OCI-M2 (cell line): Measurements from ENCODE around the gene IMP4.

ENCODE experiments used
- DNase-seq: peaks from one replicate; lab custom pipeline; 2025; ENCODE audit not compliant: unreplicated experiment; lab: John Stamatoyannopoulos, UW

IMP4 gene

DNA sequence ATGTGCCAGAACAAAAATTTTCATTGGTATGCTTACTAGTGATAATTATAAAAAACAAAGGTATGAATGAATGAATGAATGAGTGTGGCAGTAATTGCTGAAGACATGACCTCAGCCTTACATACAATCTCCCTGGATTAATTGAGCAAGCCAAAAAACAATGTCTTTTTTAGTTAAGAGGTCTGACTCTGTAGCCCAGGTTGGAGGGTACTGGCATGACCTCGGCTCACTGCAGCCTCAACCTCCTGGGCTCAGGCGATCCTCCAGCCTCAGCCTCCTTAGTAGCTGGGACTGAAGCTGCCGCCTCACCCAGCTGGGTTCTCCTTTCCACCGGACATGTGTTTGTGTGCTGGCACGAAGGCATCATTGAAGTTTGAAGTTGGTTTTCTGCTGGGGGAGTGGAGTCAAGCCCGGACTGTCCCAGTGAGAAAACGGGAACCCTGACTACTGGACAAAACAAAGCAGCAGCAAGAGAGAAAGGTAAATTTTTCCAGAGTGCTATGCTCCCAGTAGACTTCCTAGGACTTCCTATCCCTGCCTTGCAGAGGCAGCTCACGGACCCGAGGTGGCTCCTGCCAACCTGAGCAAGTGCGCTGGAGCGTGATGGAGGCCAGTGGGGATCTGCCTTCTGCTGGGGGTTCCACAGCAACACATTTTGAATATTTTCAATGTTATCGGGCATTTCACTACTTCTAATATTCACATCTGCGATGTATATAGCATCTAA lies 6.4 kb upstream of the IMP4 start:
- DNase-seq = no peak

DNA sequence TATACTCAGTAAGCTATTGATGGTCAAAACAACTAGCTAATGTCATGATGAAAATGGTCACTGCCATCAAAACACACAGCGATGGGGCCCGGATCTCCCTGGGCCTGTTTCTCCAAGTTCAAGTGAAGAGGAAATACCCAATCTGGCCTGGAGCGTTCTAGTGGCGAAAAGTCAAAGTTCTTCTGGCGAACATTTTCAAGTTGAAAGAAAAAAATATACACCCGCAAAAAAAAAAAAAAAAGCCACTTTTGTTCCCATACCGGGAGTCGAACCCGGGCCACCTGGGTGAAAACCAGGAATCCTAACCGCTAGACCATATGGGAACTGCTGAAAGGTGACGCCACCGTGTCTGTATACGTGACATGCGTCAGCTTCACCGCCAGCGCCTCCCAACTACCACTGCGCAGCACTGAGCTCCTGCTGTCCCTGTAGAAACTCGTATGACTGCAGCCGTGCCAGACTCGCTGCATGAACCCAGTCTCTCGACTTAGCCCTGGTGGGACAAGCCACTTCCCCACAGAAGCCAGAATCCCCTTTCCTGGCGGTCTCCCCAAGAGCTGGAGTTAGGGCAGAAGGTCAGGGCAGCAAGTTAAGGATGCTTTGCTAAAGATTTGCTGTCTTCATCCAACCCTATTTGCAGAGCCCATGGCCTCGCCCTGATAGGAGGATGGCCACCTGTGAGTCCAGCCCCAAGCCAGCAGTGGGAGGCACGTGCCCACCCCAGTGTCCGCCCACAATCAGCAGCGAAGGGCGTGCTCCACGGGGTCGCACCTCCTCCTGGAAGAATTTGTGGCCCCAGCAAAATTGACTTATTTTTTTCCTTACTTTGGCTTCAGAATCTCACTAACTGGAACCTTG lies 5.6 kb upstream of the IMP4 start:
- no peak for DNase-seq

DNA sequence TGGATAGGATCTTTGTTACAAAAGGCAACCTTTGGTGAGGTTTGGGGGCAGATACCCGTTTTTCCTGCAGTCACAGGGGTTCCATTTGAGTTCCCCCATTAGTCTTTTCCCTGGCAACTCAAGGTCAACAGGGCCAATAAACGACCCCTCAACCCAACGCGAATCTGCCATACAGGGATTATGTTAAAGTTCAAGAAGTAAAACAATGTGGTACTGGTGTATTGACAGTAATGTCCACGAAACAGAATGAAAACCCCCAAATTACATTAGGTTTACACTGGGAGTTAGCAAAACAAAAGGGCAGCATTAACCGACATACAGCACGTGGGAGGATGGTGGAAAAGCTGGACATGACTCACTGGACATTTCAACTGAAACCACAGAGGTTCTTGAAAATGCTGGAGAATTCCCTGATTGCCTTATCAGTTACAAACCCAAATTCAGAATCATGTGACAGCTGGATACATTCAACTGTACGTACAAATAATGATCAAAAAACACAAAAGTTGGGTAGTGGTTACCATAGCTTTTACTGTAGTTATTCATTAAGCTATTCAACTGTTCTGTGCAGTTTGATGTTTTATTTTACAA lies 4.9 kb upstream of the IMP4 start:
- no peak for DNase-seq

DNA sequence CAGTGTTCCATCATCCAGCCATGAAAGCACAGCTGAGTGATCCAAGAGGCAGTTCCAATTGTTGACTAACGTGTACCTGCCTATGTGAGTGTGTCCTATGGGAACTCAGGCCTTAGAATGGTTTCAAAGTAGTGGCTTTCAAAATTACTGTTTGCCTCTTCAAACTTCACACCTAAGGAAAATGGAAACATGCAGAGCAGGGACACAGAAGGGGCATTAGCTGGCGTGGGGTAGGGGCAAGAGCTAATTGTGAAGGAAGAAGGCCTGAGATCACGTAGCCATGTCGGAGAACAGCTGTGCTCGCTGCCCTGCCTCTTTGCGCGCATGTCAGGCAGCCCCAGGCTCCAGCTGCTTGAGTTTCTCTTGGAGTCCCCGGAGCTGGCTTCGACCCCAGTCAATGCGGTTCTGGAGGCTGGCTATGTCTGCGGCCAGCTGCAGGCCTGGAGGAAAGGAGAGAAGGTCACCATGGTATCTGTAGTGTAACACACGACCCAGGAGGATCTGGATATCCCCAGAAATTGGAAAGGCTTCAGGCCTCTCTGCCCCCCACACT lies 3.8 kb upstream of the IMP4 start:
- no peak for DNase-seq

DNA sequence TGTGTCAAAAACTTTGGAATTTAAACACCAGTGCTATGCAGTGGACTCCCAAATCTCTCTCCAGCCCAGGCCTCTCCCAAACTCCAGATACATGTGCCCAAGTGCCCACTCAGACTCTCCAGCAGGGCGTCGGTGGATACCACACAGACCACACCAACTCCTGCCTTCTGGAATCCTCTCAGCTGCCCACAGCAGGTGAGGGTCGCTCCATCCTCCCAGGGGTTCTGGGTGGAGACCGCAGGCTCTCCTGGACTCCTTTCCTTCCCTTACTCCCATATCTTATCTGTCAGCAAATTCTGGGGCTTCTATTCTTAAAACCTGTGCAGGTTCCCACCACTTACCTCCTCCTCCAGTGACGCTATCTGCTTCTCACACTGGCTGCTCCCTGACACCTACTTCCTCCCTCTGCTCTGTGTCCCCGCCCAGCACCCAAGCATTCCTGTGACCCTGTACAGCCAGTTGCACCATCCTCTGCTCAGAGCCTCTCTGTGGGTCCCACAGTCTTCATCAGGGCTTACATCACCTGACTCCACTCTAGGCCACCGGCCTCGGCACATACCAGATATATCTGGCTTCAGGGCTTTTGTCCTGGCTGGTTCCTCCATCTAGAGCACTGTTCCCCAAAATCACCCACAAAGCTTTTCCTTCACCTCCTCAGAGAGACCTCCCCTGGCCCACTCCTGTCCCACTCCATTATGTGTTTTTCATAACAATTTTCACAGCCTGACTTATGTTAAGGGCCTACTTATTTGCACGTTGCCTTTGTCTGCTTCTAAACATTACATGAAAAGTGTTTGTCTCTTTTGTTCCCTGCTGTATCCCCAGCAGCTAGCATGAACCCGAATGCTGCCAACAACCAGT lies 2.6 kb upstream of the IMP4 start:
- no peak for DNase-seq

DNA sequence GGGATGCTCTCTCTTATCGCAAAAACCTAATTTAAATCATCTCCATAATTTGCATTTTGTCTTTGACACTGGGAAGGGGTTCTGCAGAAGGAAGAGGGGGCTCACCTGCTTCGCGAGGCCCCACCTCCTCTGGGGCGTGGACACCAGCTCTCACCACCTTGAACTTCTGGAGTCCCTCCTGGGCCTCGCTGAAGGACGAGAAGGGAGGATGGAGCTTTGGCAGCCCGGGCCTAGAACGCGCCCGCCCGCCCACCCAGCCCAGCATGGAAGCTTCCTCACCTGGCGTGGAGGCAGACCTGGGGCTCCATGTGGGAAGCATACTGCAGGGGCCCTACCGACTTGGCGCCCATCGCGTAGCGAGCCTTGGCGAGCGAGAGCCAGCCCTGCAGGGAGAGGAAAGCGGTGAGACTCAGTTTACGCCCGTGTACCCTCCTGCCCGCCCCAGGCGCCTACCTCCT lies 1.1 kb upstream of the IMP4 start:
- no peak for DNase-seq

DNA sequence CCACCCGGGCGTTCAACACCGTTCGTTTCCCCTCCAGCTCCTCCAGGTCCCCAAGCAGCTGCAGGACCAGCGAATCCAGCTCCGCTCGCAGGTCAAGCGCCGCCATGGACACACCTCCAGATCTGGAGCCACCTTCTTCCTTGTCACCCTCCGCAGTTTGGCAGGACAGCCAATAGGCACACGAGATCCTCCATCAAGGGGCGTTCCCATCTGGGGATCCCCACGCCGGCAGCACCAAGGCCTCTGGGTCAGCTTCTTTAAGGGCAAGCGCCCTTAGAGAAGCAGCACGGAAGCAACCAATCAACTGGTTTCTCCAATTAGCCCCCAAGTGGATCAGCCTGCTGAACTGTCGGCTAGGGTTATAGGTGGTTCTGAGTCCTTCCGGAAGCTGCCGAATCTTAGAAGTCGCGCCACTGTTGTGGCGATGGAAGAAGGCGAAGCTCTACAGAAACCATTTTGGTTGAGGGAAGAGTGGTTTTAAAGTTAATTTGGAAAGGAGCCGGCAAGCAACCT lies 621 bp upstream of the IMP4 start:
- peak; percentile 64 for DNase-seq

DNA sequence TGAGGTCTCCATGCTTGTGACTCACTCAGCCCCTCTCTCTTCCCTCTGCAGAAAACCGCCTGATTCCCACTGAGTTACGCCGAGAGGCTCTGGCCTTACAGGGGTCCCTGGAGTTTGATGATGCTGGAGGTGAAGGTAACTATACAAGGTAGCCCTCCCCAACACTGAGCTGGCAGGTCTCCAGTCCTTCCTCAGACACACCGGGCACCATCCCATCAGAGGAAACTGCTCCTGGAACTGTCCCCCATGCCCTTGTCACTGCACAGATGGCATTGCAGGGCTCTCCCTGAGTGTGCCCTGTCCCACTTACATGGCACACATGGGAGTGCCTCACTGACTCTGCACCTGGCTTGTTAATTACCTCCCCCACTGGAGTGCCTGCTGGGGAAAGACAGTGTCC lies 1.9 kb downstream of the IMP4 start:
- DNase-seq = no peak

DNA sequence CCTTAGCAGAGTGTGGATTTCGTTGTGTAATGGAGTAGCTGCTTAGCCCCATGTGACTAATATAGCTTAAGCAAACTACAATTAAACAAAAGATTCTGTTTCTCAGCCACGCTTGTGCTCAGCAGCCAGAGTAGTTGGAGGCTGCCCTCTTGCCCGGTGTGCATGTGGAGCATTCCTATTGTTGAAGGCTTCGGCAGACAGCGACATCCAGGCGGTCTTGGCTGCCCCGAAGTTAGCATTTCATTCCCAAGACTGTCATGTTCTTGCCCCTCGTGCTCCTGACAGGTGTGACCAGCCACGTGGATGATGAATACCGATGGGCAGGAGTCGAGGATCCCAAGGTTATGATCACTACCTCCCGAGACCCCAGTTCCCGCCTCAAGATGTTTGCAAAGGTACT lies 2.4 kb downstream of the IMP4 start:
- DNase-seq = no peak

DNA sequence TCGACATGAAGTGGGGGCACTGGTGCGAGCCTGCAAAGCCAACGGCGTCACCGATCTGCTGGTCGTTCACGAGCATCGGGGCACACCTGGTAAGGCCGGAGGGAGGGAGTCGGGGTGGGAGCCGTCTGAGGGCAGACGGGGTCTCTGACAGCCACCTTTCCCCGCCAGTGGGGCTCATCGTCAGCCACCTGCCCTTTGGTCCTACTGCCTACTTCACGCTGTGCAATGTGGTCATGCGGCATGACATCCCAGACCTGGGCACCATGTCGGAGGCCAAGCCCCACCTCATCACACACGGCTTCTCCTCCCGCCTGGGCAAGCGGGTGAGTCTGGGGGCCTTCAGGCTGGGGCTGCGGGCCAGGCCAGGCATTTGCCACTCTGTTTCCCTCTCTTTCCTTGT lies 2.9 kb downstream of the IMP4 start:
- no peak for DNase-seq

DNA sequence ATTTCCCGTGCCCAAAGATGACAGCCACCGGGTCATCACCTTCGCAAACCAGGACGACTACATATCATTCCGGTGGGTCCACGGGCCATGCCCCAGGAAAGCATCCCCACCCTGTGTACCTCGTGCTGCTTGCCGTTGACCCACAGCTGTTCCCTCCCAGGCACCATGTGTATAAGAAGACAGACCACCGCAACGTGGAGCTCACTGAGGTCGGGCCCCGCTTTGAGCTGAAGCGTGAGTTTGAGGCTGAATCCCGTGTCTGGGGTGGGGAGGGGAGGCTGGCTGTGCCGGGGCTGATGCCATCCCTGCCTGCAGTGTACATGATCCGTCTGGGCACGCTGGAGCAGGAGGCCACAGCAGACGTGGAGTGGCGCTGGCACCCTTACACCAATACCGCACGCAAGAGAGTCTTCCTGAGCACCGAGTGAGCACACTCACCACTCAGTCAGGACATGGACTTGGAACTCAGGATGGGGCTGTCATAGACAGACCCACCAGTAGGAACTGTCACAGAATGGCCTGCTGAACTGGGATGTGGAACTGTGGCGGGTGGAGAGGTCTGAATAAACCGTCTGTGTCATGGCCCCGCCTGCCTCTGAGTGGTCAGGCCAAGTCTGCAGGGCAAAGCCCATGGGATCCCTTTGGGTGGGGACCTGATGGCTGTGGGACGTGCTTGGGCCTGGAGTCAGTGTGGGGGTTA lies 3.5 kb downstream of the IMP4 start:
- DNase-seq = no peak

DNA sequence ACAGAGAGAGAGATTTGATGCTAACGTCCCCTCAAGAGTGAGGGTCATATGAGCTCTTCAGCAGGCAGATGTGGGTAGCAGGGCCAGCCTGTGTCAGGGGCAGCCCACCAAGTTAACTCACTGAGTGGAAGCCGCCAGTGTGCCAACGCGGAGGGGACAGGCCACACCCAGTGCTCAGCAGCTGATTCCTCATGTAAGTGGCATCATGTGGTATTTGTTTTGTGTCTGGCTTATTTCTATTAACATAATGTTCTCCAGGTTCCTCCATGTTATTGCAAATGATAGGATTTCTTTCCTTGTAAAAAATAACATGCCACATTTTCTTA lies 4.0 kb downstream of the IMP4 start:
- DNase-seq = no peak

DNA sequence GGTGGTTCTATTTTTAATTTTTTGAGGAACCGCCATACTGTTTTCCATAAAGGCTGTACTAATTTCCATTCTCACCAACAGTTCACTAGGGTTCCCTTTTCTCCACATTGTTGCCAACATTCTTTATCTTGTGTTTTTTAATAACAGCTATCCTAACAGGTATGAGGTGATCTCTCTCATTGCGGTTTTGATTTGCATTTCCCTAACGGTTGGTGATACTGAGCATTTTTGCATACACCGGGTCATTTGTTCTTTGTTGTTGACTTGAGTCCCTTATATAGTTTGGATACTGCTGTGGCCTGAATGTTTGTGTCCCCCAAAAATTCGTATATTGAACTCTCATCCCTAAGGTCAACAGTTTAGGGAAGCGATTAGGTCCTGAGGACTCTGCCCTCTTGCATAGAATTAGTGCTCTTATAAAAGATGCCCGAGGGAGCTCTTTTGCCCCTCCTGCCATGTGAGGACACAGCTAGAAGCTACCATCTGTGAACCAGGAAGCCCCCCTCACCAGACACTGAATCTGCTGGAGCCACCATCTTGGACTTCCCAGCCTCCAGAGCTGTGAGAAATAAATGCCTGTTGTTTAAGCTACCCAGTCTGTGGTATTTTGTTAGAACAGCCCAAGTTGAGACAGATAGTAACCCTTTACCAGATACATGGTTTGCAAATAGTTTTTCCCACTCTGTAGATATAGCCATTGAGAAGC lies 4.7 kb downstream of the IMP4 start:
- no peak for DNase-seq

DNA sequence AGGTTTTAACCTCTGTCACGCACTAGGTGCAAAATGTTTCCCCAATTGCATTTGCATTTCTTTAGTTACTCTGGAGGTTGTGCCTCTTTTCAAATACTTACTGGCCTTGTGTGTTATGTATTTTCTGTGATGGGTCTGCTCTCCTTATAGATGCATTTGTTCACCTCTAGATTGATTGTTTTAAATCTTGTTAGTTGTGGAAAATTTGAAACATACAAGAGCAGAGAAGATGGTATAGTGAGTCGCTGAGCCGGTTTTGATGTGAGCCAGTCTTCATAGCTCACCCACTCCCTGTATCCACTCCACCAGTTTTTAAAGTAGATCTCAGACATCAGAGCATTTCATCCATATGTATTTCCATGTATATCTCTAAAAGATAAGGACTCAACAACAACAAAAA lies 6.5 kb downstream of the IMP4 start:
- no peak for DNase-seq

DNA sequence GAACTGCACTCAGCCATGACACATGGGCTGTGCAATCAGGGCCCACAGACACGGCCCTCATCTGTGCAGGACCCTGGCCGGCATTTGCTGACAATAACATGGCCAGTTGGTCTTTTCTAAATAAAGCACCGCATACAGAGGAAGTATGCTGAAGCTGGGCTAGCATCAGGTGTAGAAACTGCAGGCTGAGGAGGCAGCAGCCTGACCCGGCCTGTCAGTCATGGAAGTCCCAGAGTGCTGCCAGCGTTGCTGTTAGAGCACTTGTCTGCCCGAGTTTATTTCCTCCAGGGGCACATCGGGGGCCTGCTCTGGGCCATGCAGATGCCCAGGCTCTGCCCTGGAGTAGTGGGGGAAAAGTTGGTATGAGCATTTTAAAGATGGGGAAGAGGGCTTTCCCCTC lies 9.0 kb downstream of the IMP4 start:
- no peak for DNase-seq

DNA sequence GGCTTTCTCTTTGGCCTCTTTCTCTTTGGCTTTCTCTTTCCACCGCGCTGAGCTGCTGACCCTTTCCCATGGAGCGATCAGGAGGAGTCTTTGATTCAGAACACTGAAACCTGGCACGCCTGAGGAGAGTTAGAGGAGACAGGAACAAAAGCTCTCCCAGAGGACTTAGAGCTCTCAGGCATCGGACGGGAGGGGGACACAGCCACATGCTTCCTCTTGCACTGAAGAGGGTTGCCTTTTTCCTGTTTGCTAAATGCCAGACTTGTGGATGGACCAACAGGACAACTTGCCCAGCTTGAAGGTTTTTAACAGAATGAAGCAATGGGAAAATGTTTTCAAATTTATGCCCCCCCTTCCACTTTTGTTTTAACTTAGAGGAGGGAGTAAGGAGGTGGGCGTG lies 9.5 kb downstream of the IMP4 start:
- DNase-seq = no peak

DNA sequence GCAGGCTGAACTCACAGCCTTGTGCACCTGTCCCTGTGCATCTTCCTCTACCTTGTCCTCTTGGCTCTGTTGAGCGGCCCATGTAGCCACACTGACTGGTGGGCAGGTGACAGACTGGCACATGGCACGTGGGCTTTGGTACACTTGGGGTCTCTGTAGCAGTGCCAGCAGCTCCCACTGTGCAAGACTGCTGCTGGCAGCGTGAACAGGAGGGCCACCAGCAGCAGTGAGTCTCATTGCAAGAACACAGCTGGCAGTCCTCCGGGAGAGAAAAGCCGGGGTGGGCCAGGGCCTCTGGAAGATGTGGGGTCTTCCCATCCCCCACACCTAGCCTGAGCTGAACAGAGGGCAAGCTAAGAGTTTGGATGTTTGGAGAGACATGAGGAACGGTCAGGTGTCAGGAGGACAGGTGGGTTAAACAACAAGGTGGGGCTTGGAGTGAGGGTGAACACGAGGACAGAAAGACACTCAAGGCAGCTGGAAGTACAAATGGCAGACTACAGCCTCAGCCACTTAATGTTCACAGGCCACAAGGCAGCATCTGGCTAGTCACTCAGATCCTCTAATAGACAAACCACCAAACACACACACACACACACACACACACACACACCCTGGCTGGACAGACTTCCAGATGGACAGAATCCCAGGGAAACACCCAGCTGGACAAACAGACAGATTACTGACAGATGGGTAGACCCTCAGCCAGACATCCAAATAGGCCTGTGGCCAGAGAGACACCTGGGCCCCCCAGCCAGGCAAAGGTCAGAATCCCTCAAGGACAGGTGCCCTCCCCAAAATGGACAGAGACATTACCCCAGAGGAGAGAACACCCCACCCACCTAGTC lies 10.8 kb downstream of the IMP4 start:
- no peak for DNase-seq

DNA sequence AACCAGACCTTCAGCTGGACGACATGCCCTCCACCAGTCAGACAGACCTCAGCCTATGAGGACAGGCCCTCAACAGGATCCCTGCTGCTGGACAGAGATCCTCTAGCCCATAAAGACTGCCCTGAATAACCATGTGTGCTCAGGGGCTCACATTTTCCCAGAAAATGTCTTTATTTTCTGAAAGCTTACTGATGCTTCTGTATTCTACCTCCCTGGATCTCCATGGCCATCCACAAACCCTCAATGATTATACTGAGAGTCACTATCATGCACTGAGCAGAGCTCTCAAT lies 11.4 kb downstream of the IMP4 start:
- no peak for DNase-seq

DNA sequence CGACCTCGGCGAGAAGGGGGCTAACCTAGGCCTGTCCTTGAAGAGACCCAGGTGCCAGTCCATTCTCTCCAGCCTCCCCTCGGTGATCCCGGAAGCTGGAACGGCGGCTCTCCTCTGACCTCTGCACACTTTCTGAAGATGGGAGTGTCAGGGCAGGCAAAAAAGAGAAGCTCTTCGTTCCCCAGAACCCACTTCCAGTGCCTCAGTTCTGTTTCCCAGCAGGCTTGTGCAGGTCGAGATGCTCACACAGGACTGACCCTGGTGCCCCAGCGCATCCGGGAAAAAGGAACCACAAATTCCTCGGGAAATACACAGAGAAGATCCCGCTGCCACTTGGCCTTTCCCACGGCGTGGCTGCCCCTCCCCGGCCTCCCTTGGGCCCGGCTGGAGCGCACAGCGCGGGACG lies 12.5 kb downstream of the IMP4 start:
- no peak for DNase-seq
